Mucosa of rectum (tissue), 2 donors: ENCODE measurements around the gene RRM1.

Source experiments
- H3K27ac ChIP-seq, 2 donors: one replicate each; pipeline ENCODE4 v1.7.0; 2013; ENCODE audit warnings: inconsistent platforms in 2 of 2, low read depth in 2 of 2, low read length in 2 of 2
- H3K27me3 ChIP-seq, 2 donors: one replicate each; pipeline ENCODE4 v1.7.0; 2013; ENCODE audit warnings: low read length in 2 of 2; ENCODE audit not compliant: control insufficient read depth in 2 of 2, insufficient read depth in 2 of 2
- H3K36me3 ChIP-seq, 2 donors: one replicate each; pipeline ENCODE4 v1.7.0; 2013; ENCODE audit warnings: low read length in 2 of 2; ENCODE audit not compliant: control insufficient read depth in 2 of 2, insufficient read depth in 2 of 2
- H3K4me1 ChIP-seq, 2 donors: one replicate each; pipeline ENCODE4 v1.7.0; 2013; ENCODE audit warnings: low read length in 2 of 2, mild to moderate bottlenecking in 1 of 2; ENCODE audit not compliant: control insufficient read depth in 2 of 2, insufficient read depth in 2 of 2
- H3K4me3 ChIP-seq, 2 donors: one replicate each; pipeline ENCODE4 v1.7.0; 2013; ENCODE audit warnings: low read length in 2 of 2
- H3K9ac ChIP-seq, 2 donors: one replicate each; pipeline ENCODE4 v1.7.0; 2013; ENCODE audit warnings: low read length in 2 of 2, low read depth in 1 of 2, mild to moderate bottlenecking in 1 of 2
- H3K9me3 ChIP-seq, 2 donors: one replicate each; pipeline ENCODE4 v1.7.0; 2013; ENCODE audit warnings: low read length in 2 of 2; ENCODE audit not compliant: control insufficient read depth in 2 of 2
- donor health status: healthy.
- donor health status: Normal muscosa, but diverticular disease.

Gene RRM1

DNA sequence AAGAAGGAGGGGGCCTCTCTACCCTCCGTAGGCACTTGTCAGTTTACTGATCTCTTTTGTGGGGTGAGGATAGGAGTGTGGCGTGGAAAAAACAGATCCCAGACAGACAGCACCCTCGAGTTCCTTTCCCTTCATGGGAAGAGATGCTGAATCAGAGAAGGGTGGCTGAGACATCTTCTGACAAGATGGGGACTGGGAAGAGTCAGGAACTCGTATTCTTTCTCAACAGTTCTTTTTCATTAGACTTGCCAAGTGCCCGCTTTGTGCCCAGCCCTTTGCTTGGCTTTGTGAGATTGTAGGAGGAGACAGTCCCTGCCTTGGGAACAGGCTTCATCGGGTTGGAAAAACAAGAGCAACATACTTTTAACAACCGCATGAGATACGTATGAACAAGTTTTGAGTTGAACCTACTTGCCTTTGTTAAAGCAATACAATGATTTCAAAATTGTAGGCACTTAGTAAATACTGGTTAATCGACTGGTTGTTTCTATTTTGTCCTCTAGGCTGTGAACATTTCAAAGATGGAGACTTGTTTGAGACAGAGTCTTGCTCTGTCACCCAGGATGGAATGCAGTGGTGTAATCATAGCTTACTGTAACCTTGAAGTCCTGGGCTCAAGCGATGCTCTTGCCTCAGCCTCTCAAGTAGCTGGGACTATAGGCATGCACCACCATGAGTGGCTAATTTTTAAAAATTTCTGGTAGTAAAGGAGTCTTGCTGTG lies 1.1 kb downstream of the RRM1 start:
- Histone ChIP-seq H3K9ac (peak overlapping the region; percentile 93), H3K27me3 (no peaks in the 10 kb centered on the region), H3K4me3 (peak overlapping the region; percentile 92 to 96), H3K9me3 (no peaks in the 10 kb centered on the region), H3K36me3 (peaks cover 3 to 6% of the 10 kb centered on the region in 2 donors), H3K27ac (peak overlapping the region in 1 of 2 donors; percentile 93), H3K4me1 (peaks cover 7 to 9% of the 10 kb centered on the region in 2 donors)

- Histone ChIP-seq H3K4me3 (no peak overlapping the region), H3K27me3 (no peaks in the 10 kb centered on the region), H3K4me1 (peaks cover 7 to 12% of the 10 kb centered on the region in 2 donors), H3K9ac (no peak overlapping the region), H3K27ac (no peak overlapping the region), H3K9me3 (no peaks in the 10 kb centered on the region), H3K36me3 (peaks cover 0 to 3% of the 10 kb centered on the region in 2 donors)
Observed at GRCh38 chr11:4098026-4098621, 3.5 kb downstream of the RRM1 start.

GRCh38 chr11:4102711-4103110 lies 8.1 kb downstream of the RRM1 start:
- H3K36me3 ChIP-seq = peaks cover 10% of the 10 kb centered on the region in 2 donors
- no peak overlapping the region for H3K27ac ChIP-seq
- no peak overlapping the region for H3K4me3 ChIP-seq
- no peak overlapping the region for H3K9ac ChIP-seq
- H3K27me3 ChIP-seq = no peaks in the 10 kb centered on the region
- H3K9me3 ChIP-seq = no peaks in the 10 kb centered on the region
- peaks cover 0 to 3% of the 10 kb centered on the region in 2 donors for H3K4me1 ChIP-seq

DNA sequence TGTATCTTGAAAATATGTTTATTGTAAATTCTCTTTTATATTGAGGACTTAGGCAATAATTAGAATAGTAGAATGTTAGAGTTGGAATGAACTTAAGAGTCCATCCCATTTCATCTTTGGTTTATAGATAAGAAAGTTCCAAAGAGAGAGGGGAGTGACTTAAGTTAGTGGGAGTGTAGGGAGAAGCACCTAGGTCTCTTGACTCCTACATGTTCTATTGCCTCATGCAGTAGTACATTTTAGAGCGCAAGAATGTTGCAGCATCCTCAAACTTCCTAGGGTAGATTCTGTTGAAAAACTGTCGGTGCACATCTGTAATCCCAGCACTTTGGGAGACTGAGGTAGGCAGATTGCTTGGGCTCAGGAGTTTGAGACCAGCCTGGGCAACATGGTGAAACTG lies 8.7 kb downstream of the RRM1 start:
- no peaks in the 10 kb centered on the region for H3K27me3 ChIP-seq
- H3K36me3 ChIP-seq = peaks cover 10 to 11% of the 10 kb centered on the region in 2 donors
- H3K4me1 ChIP-seq = peaks cover 0 to 3% of the 10 kb centered on the region in 2 donors

GRCh38 chr11:4105916-4106315 lies 11.3 kb downstream of the RRM1 start:
- H3K27ac ChIP-seq = no peak overlapping the region
- no peaks in the 10 kb centered on the region for H3K27me3 ChIP-seq
- no peak overlapping the region for H3K4me3 ChIP-seq
- peaks cover 0 to 1% of the 10 kb centered on the region in 2 donors for H3K4me1 ChIP-seq
- H3K9me3 ChIP-seq = no peaks in the 10 kb centered on the region
- peaks cover 13 to 15% of the 10 kb centered on the region in 2 donors for H3K36me3 ChIP-seq
- no peak overlapping the region for H3K9ac ChIP-seq

More for the DNA sequence above, 8.7 kb downstream of the RRM1 start:
- Histone ChIP-seq H3K27ac (no peak overlapping the region), H3K4me3 (no peak overlapping the region), H3K9me3 (no peaks in the 10 kb centered on the region), H3K9ac (no peak overlapping the region)

GRCh38 chr11:4111834-4112233 lies 17.2 kb downstream of the RRM1 start:
- Histone ChIP-seq H3K4me3 (no peak overlapping the region), H3K27me3 (no peaks in the 10 kb centered on the region), H3K36me3 (peaks cover 19 to 20% of the 10 kb centered on the region in 2 donors), H3K9me3 (no peaks in the 10 kb centered on the region), H3K9ac (no peak overlapping the region), H3K4me1 (no peaks in the 10 kb centered on the region), H3K27ac (no peak overlapping the region)

DNA sequence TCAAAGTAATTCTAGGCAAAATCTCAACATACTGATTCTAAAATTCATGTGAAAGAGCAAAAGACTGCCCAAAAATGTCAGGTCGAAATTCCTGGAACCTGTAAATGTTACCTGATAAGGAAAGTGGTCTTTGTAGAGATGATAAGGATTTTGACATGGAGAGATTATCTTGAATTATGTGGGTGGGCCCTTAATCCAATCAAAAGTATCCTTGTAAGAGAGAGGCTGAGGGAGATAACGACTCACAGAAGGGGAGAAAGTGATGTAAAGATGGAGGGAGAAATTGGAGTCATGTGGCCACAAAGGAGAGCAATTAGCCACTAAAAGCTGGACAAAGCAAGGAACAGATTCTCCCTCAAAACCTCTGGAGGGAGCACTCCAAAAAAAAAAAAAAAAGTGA lies 20.5 kb downstream of the RRM1 start:
- Histone ChIP-seq H3K9ac (no peak overlapping the region), H3K9me3 (no peaks in the 10 kb centered on the region), H3K36me3 (peaks cover 19 to 23% of the 10 kb centered on the region in 2 donors), H3K4me1 (no peaks in the 10 kb centered on the region), H3K4me3 (no peak overlapping the region), H3K27ac (no peak overlapping the region), H3K27me3 (no peaks in the 10 kb centered on the region)

- Histone ChIP-seq H3K4me3 (no peak overlapping the region), H3K9ac (no peak overlapping the region), H3K4me1 (no peaks in the 10 kb centered on the region), H3K27ac (no peak overlapping the region), H3K36me3 (peaks cover 22 to 24% of the 10 kb centered on the region in 2 donors), H3K27me3 (no peaks in the 10 kb centered on the region), H3K9me3 (no peaks in the 10 kb centered on the region)
Observed at GRCh38 chr11:4118107-4118506, 23.5 kb downstream of the RRM1 start.

GRCh38 chr11:4123218-4123617 lies 28.6 kb downstream of the RRM1 start:
- no peak overlapping the region for H3K4me3 ChIP-seq
- H3K36me3 ChIP-seq = peaks cover 42 to 48% of the 10 kb centered on the region in 2 donors
- no peaks in the 10 kb centered on the region for H3K4me1 ChIP-seq
- H3K27ac ChIP-seq = no peak overlapping the region
- no peak overlapping the region for H3K9ac ChIP-seq
- no peaks in the 10 kb centered on the region for H3K9me3 ChIP-seq
- no peaks in the 10 kb centered on the region for H3K27me3 ChIP-seq

- no peaks in the 10 kb centered on the region for H3K4me1 ChIP-seq
- no peaks in the 10 kb centered on the region for H3K9me3 ChIP-seq
- H3K36me3 ChIP-seq = peaks cover 41% of the 10 kb centered on the region in 2 donors
- H3K4me3 ChIP-seq = no peak overlapping the region
- H3K27ac ChIP-seq = no peak overlapping the region
- no peak overlapping the region for H3K9ac ChIP-seq
- H3K27me3 ChIP-seq = no peaks in the 10 kb centered on the region
Observed at GRCh38 chr11:4125141-4125540, 30.5 kb downstream of the RRM1 start.
